GM19467 (cell line): ENCODE data around the gene GNAZ.

Source experiments
- ATAC-seq: cut with Tn5 transposase; IDR thresholded peaks from one replicate; pipeline ENCODE4 v1.9.1; 2021; ENCODE audit warnings: mild to moderate bottlenecking, moderate library complexity; ENCODE audit not compliant: unreplicated experiment

GNAZ gene

DNA sequence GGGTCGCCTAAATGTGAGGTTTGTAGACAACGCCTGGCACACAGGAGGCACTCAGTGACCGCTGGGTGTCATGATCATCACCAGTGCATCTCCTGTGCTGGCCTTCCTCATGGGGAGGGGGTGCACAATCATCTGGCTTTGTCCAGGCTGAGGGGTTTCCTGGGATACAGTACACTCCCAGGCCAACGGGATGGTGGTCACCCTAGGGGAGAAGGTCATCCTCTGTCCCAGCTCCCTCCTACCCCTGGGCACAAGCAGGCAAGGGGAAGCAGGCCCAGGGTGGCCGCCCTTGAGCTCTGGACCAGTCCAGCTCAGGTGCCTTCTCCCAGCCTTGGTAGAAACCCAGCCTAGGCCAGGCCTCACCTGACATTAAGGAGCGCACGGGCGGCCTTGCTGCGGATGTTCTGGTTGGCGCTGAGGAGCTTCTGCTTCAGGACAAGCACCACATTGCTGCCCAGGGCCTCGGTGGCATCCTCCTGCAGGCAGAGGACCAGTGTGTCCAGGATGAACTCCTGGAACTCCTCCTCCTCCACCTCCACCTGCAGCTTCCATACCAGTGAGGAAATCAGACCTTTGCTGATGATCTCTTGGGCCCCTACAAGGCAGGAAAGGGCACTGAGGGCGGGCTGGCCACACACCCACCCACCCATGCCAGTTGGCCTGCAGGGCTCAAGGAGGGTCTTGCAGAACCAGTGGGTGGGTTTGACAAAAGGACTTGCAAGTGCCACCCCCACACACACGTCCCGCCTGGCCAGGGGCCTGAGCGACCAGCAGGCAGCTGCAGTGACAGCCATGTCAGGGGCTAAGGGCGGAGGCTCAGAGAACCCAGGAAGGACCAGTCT, 6.6 kb upstream of the GNAZ start:
- ATAC-seq: no peak

DNA sequence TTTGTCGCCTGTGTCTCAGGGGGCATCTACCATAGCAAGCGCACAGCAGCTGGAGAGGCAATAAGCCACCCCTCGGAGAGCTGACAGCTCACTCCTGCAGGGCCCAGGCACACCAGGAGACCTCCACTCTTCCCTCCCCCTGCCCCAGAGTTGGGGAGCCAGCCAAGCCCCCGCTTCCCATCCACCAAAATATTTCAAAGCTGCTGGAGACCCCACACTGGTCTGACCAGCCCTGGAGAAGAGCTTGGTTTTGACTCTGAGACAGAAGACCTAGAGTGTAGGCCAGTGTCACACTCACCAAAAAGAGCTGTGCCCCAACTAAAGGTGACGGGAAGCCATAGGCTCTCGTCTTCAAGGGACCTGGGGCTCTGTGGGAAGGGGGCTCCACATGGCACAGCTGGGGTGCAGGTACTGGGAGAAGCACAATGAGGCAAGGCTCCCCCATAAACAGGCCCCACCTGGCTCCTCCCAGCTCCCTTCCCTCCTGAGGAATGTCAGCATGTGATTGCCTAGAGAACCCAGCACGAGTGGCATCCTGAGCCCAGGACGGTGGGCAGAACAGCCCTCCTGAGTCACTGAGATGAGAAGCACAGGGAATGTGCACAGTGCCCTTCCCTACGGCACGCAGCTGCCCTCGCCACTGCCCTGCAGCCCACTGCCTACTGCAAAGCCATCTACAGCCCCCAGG, 5.8 kb upstream of the GNAZ start:
- no peak for ATAC-seq

DNA sequence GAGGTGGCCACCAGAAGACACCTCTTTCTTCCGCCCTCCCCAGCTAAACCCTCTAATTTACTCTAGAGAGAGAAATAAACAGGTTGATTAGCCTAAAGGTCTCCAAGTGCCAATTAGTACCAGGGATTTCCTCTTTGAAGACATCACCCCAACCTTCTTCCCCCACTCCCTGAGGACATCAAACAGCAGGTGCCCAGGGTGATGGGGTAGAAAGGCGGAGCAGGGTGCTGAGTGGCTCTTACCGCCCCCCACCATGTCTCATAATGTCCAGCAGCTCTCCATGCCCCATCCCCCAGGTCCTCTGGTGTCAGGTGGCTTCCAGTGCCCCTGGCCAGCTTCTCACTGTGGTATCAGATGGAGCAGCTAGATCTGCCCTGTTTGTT, 5.3 kb upstream of the GNAZ start:
- ATAC-seq: no peak

DNA sequence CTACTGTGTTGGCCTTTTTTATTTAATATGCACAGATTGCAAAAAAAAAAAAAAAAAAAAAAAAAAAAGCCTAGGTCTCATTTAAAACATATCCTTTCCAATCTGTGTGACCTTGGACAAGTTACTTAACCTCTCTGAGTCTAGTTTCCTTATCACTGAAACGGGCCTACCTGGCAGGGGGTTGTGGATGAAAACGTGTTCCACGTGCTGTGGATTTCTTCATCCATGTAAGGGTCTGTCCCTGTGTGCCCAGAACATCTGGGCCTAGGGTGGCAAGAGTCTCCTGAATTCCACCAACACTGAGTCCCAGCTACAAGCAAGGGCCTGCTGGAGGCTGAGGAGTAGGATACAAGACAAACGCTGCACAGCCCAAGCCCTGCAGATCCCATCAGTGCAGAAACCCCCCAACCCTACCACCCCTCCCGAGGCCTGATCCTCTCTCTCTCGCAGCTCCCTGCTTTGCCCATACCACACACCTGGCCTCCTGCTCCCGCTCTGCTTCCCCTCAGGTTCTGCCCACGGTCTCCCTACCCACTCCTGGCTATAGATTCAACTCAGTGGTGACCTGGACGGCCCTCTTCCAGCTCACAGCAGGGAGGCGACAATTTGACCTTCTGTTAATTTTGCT, 4.7 kb upstream of the GNAZ start:
- ATAC-seq: no peak

DNA sequence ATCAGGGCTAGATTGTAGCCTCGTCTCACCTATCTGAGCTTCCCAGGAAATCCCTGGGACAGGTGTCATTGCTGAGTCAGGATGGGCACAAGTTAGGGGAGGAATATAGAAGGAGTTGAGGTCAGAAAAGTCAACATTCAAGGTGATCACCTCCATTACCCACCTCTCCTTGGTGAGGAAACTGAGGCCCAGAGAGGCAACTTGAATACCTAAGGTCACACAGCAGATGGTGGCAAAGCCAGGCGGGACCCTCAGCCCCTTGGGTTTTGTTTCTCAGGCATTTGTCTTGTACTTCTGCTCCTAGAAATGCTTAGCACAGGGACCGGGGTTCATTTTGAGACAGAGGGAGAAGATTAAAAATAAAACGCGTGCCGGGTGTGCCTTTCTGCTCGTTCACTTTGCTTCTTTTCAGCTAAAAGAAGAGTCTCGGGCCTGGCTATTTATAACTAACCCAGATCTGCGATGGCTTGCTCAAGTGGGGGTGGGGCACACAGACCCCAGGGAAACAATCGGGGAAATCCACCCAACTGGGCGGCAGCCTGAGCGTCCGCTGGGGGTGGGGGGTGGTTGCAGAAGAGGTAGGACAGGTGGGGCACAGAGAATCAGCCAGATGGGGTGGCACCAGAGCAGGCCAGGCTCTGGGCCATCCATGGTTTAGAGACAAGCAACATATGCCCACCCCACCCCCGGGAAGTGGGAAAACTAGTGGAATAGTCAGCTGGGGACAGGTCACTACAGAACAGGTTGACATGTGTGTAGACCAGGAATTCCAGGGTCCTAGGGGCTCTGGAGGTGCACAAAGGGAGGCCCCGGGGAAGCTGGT, 3.9 kb upstream of the GNAZ start:
- no peak for ATAC-seq

DNA sequence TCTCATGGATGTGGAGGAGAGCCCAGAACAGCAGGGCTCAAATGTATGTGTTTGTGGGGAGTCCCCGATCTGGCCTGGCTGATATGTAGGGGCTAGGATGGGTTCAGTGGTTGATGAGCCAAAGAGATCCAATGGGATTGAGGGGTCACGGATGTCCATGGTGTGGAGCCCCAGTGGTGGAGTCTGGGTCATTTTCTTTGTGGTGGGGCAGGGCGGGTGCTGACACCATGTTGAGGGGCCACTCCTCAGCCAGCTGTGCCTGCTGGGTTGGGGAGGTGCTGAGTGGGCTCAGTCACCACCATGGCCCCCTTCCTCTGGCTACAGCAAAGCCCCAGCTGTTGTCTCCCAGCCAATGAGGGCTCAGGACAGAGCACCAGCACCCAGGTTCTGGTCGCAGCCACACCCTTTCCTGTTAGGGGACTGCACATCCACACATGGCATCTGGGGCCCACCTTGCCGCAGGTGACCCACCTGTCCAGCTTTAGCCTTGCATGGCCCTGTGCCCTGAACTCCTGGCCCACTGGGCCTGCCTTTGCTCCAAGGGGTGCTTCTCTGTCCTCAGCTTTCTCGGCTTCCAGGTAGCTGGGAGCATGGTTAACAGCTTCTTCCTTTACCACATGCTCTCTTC, 3.2 kb upstream of the GNAZ start:
- no peak for ATAC-seq

DNA sequence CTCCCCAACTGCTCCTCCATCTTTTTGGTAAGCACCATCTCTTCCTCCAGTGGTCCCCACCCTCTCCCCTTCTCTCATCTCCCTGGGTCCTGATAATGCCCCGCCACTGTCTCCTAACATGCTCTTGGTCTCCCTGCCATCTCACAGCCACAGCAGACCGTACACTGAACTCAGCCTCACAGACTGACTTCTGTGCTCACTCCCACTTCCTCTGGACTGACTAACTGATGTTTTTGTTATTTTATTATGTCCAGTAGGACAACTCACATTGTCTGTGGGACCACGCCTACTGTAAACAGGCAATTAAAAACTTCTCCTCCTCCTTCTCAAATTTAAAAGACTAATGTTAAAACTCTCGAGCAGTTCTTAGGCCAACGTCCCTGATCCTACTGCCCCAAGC, 2.6 kb upstream of the GNAZ start:
- ATAC-seq: no peak

DNA sequence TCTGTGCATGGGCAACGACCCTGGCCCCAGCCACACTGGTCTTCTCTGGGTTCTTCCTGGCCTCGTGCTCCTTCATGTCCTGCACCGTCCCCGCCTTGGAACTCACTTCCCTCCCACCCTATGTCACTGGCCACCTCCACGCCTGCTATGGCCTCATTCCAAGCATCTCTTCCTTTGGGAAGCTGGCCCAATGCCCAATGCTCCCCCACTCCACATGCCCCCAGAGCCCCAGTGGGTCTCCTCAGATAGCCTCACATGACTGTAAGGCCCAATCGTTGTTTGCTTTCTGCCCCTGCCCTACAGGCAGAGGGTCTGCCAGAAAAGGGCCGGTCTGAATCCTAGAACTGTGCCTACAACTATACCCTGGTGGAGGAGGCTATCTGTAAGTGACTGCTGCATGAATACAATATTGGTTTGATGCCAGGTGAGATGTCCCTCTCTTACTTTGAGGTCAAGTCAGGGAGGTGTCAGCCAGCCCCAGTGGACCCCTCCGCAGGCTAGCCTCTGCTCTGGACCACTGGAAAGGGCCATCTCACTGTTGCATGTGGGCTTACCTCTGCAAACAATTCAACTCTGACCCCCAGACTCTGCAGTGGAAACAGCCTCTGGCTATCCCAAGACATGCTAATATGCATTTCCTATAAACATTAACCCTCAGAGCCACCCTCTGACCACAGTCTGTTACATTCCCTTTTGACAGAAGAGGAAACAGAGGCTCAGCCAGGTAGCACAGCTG, 2.1 kb upstream of the GNAZ start:
- no peak for ATAC-seq

DNA sequence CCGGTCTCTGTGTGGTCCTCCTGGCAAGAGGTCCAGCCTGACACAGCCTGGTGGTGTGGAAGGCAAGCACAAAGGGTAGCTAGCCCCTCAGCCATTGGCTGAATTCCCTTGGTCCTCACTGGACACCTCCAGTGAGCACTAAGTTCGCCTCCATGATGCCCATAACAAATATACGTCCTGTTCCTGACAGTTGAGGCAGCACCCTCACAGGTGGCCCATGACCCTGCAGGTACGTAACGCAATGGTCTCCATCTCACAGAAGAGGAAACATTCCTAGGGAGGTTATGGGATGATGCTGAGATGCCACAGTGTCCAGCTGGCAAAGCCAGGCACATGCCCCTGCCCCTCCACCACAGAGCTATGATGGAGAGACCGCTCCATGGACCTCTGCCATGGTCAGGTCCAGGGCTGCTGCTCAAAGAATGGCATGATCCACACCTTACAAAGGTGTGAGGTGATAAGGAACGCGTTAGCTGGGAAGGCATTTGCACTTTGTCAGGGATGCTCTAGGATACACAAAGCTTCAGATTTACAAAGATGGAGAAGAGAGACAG, 1.4 kb upstream of the GNAZ start:
- ATAC-seq: no peak

DNA sequence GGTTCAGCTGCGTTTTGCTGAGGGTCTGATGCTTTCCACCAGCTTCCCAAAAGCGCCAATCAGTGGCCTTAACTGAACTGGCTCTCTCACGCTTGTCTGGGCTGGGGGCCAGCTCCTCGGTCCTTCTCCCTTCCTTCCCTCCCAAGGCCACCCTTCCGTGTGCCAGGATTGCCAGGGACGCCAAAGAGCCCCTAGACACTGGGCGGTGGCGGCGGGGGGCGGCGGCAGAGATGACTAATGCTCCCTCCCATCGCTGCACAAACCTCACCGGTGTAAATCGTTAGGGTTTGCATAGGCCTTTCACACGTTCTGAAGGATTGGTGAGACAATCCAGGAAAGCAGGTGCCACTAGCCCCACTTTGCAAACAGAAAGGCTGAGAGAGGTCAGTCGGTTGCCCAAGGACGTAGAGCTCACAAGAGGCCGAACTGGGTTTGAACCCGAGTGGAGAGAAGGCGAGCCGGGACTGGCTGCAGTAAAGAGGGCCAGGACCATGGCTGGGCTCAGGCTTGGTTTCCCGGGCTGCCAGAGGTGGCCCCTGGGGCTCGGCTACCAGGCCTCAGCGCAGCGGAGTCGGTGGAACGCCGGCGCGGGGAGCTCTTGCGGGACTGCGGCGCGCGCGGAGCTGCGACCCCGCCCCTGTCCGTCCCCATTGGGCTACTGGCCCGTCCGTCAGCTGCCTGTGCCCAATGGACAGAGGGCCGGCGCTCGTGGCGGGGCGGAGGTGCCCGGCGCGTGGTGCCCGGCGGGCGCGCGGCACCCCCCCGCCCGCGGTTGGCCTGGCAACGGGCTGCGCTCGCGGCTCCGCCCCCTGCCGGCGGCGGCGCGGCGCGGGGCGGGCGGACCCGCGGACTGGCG, 589 bp upstream of the GNAZ start:
- ATAC-seq: peak; percentile 73

DNA sequence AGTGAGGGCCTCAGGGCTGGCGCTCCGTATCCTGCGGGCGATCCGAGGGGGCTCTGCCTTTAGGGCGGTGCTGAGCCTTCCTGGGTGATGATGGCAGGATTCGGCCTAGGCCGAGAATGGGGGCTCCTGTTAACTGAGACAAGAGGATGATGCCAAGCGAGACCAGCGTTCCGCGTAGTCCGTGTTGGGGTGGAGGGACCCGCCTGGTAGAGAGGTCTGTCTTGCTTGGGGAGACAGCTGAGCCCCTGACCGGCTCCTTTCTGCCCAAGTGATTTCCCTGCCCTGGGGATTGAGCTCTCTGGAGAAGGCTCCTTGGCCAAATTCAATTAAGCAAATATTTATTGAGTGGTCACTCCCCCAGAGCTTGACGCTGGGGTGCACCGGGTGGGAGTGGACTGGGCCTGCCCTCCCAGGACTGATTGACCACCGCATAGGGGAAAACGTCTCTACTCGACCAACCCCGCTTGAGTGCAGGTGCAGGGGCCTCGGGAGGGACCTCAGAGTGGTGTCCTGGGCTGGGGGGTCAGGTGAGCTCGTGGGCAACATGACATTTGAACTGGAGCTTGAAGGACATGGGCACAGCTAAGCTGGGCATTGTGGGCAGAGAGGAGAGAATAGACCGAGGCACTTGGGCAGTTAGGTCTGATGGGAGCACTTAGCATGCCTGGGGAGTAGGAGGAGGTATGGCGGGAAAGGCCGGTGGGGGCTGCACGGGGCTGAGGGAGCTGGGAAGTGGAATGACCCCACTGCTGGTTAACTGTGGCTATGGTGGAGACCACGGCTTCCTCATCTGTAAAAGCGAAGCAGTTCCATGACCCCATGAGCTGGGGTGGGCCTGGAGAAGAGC, 1.1 kb downstream of the GNAZ start:
- no peak for ATAC-seq

DNA sequence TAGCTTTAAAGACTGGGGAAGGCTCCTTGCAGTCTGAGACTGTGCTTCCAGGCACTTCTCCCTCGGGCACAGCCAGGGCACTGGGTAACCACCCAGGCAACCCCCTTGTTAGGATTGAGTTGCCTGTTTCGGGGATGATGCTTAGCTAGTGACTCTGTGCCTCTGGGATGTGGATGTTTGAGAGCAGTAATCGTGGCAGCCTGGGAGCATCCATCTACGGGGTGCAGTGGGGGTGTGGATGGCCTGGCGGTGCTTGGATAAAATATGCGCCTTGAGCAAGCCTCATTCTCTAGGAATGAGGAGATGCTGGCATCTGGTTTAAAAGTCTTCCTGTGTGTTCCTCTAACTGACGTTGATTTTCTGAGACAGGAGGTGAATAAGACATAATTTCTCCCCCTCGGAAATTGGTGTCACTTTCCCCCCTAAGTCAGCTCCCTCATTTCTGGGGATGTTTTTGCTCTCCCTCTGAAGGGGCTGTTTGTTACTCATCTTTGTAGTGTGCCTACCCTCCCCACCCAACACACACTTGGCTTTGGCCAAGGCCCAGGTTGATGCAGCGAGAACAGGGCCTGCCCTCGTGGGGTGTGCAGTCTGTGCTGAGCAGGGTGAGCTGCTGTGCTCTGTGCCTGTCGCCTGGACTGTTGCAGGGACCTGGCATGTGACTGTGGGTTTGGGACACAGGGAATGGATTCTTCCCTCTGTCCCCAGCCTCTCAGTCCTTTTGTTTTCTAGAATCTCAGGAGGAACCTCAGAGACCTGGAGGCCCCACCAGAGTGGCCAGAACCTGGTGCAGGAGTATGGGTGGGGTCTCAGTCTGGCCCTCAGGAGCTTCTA, 2.0 kb downstream of the GNAZ start:
- ATAC-seq: no peak

DNA sequence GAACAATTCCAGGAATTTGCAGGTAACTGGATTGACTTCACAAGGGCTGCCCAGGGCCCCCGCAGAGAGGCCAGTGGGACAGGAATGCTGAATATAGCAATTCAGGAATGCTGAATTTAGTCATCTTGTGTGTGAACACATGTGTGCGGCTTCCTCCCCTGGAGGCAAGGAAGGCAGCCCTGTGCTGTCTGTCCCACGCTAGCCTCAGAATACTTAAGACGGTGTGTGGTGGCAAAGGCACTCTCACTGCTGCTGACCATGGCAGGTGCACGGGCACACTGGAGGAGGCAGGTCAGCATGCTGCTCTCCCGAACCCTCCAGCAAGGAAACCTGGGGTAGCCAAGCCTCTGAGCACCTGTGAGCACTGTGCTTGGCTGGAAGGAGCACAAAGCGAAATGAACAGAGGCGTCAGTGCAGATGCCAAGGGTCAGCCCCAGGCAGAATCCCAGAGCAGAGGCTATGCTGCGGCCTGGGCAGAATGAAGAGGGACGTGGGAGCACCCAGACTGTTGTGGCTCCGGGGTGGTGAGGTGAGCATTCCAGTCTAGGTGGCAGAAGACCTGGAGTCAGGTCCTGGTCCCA, 2.7 kb downstream of the GNAZ start:
- ATAC-seq: no peak

DNA sequence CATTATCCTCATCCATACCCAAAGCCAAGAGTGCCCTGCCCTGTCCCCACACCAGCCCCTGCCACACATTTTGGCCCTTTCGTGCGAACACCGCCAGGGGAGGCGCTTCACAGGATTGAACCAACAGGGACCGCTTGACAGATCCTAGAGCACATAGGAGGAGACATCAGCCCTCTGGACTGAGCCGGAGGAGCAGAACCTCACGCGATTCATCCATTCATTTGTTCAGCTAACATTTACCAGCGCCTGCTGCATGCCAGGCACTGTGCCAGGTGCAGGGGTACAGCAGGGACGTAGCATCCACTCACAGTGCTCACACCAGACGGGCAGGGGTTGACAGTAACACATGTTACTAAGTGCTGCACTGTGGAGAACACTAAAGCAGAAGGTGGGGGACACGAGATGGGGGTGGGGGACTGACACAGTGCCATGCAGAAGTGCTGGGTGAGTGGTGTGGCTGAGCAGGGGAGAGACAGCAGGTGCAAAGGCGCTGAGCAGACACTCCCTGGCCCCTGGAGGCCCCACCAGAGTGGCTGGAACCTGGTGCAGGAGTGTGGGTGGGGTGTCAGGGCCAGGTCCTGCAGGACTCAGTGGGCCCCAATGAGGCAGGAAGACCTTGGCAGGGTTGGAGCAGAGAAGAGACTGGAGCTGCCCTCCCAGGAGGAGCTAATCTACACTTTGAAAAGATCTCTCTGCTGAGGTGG, 3.4 kb downstream of the GNAZ start:
- ATAC-seq: no peak

DNA sequence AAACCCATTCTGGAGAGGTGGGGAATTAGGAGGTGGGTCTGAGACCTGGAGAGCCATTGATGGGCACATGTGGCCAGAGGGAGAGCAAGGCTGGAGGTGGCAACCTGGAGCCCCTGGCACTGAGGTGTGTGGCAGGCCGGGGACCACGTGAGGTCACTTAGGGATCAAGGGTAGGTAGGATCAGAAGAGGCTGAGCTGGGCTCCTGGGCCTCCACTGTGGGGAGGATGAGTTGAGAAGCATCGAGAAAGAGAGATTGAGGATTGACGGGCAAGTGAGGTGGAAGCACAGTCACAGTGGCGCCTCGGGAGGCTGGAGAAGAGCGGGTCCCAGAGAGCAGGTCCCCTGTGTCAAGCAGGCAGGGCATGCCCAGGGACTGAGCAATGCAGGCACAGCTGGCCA, 4.1 kb downstream of the GNAZ start:
- ATAC-seq: no peak

DNA sequence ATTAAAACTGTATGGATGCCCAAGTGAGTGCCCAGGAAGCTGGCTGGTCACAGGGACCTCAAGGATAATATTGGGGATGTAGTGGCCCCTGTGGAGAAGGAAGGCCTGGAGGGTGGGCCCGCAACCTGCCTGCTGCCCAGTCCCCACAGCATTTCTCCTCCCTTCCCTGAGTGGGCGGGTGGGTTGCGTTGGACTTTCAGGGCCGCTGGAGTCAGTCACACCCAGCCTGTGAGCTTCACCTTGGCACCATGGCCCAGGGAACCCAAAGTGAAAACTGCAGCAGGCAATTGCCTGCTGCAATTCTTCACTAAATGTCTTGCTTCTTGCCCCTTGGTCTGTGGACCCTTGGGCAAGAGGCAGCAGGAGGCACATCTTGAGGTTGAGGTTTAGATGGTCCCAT, 4.7 kb downstream of the GNAZ start:
- ATAC-seq: no peak
